Measurements from ENCODE around the gene RASL11A. TPM values are rescaled to one million over a fixed set of nuclear protein-coding genes. Genes with fewer than 3 reads are reported as not detected.
A peak's percentile ranks its signal among the peaks of the same experiment; 100 is the strongest.

Gene RASL11A
- total RNA-seq, 6 experiments from 2014 or later = 3.3 to 9.6 (median 7.3) TPM

GRCh38 chr13:27251166-27252091 is 19.2 kb upstream of the RASL11A start, which contains the start of gene RPL21:
TSS of gene RPL21 (plus strand) at chr13:27251558. CDS start at chr13:27253777, 2,219 bp downstream.
- Mint-ChIP-seq H3K9me3 (no peaks in the 10 kb centered on the region), H3K4me3 (peak within 1 kb of the TSS; percentile 98), H3K4me1 (ENCODE audit: low read depth) (peaks cover 38% of the 10 kb centered on the region), H3K36me3 (ENCODE audit: low read depth) (peaks cover 38% of the 10 kb centered on the region), H3K27me3 (ENCODE audit: insufficient read depth) (no peaks in the 10 kb centered on the region), H3K27ac (peak within 1 kb of the TSS; percentile 100)
- DNase-seq = peak; percentile 90
- no peak for TF ChIP-seq CTCF (IDR thresholded peaks at IDR 0.05)

GRCh38 chr13:27252467-27252866 is 18.2 kb upstream of the RASL11A start:
- DNase-seq = no peak
- TF ChIP-seq CTCF (IDR thresholded peaks at IDR 0.05) = no peak
- H3K36me3 Mint-ChIP-seq (ENCODE audit: low read depth) = peaks cover 45% of the 10 kb centered on the region

GRCh38 chr13:27257233-27257568 is 13.4 kb upstream of the RASL11A start:
- Mint-ChIP-seq H3K9me3 (no peaks in the 10 kb centered on the region), H3K27ac (no peak overlapping the region; the same call in 1 of the 2 replicates), H3K36me3 (ENCODE audit: low read depth) (peaks cover 55% of the 10 kb centered on the region), H3K27me3 (ENCODE audit: insufficient read depth) (peaks cover 2% of the 10 kb centered on the region; the same call in 1 of the 2 replicates), H3K4me1 (ENCODE audit: low read depth) (peaks cover 73% of the 10 kb centered on the region), H3K4me3 (no peak overlapping the region)
- no peak for DNase-seq
- no peak for TF ChIP-seq CTCF (IDR thresholded peaks at IDR 0.05)

More at GRCh38 chr13:27252467-27252866, 18.2 kb upstream of the RASL11A start:
- Mint-ChIP-seq H3K4me1 (ENCODE audit: low read depth) (peaks cover 38% of the 10 kb centered on the region), H3K27me3 (ENCODE audit: insufficient read depth) (peaks cover 2% of the 10 kb centered on the region; the same call in 1 of the 2 replicates), H3K4me3 (peak overlapping the region; percentile 98), H3K9me3 (no peaks in the 10 kb centered on the region), H3K27ac (peak overlapping the region; percentile 100)

GRCh38 chr13:27257648-27258253 is 12.9 kb upstream of the RASL11A start:
- no peak for TF ChIP-seq CTCF (IDR thresholded peaks at IDR 0.05)
- no peak for DNase-seq
- peaks cover 74% of the 10 kb centered on the region for H3K4me1 Mint-ChIP-seq (ENCODE audit: low read depth)
- H3K9me3 Mint-ChIP-seq = no peaks in the 10 kb centered on the region
- H3K36me3 Mint-ChIP-seq (ENCODE audit: low read depth) = peaks cover 53% of the 10 kb centered on the region
- H3K27me3 Mint-ChIP-seq (ENCODE audit: insufficient read depth) = peaks cover 2% of the 10 kb centered on the region; the same call in 1 of the 2 replicates
- H3K27ac Mint-ChIP-seq = peak overlapping the region; percentile 62
- peak overlapping the region; percentile 11; the same call in 1 of the 2 replicates for H3K4me3 Mint-ChIP-seq

GRCh38 chr13:27258637-27259386 is 11.8 kb upstream of the RASL11A start:
- Mint-ChIP-seq H3K27ac (peak overlapping the region; percentile 62), H3K9me3 (no peaks in the 10 kb centered on the region), H3K4me1 (ENCODE audit: low read depth) (peaks cover 74% of the 10 kb centered on the region), H3K36me3 (ENCODE audit: low read depth) (peaks cover 43% of the 10 kb centered on the region), H3K4me3 (no peak overlapping the region), H3K27me3 (ENCODE audit: insufficient read depth) (peaks cover 4% of the 10 kb centered on the region)
- no peak for TF ChIP-seq CTCF (IDR thresholded peaks at IDR 0.05)
- DNase-seq = no peak

Data from HFFc6 (cell line).